ENCODE measurements around the gene SYK. TPM values are rescaled to one million over a fixed set of nuclear protein-coding genes. Genes with fewer than 3 reads are reported as not detected.

The SYK gene
- polyA plus RNA-seq, 3 donors = 51.1 to 186 (median 177) TPM

- no peaks in the 10 kb centered on the region for H3K27me3 ChIP-seq (ENCODE audit: control insufficient read depth in 2 of 2, insufficient read depth in 2 of 2, low read length in 2 of 2)
- H3K4me1 ChIP-seq (ENCODE audit: control insufficient read depth in 1 of 2, insufficient read depth in 2 of 2, low read length in 2 of 2) = peaks cover 57 to 87% of the 10 kb centered on the region in 2 donors
- 85% methylated on average over 3 of the region's 4 CpGs for WGBS (ENCODE audit: insufficient coverage)
- peaks cover 100% of the 10 kb centered on the region for H4K20me1 ChIP-seq (ENCODE audit: insufficient read depth, low read length)
- H3K36me3 ChIP-seq (replicated peaks in 1 of 2; ENCODE audit: control insufficient read depth in 1 of 2, insufficient read depth in 2 of 2, low read length in 2 of 2) = peaks cover 18 to 62% of the 10 kb centered on the region in 2 donors
- Mint-ChIP-seq H3K9me3 (peaks cover 8 to 11% (median 10%) of the 10 kb centered on the region in 7 donors), H3K4me1 (peaks cover 76% of the 10 kb centered on the region), H3K36me3 (peaks cover 54 to 67% of the 10 kb centered on the region in 2 donors), H3K27ac (peak overlapping the region; percentile 85 to 98 (median 94)), H3K27me3 (ENCODE audit: low read depth in 3 of 3) (no peaks in the 10 kb centered on the region), H3K4me3 (peak overlapping the region; percentile 72 to 80)
- H3K27ac ChIP-seq (ENCODE audit: low read depth in 1 of 2, low read length in 2 of 2) = peak overlapping the region; percentile 84 to 85
- no peak overlapping the region for H3K9ac ChIP-seq (ENCODE audit: insufficient read depth, low read length, poor library complexity, severe bottlenecking)
- intact Hi-C loops (cut with micrococcal nuclease) = no loop called here
- DNase-seq = no peak
- no peak overlapping the region for H2AFZ ChIP-seq (ENCODE audit: insufficient read depth, low read depth, low read length, poor library complexity, severe bottlenecking)
- H3K79me2 ChIP-seq (ENCODE audit: insufficient read depth, low read length) = peaks cover 100% of the 10 kb centered on the region
- peak overlapping the region in 1 of 3 experiments; percentile 48 for H3K4me3 ChIP-seq (replicated peaks in 1 of 3; ENCODE audit: low read depth in 2 of 3, low read length in 3 of 3)
- H3K9me3 ChIP-seq (replicated peaks in 1 of 2; ENCODE audit: control insufficient read depth in 1 of 2, insufficient read depth in 1 of 2, low read length in 2 of 2) = no peaks in the 10 kb centered on the region
- peak overlapping the region; percentile 63 for H3K4me2 ChIP-seq (replicated peaks; ENCODE audit: extremely low read depth, low read length, poor library complexity, severe bottlenecking)
- no peak for TF ChIP-seq CTCF (IDR thresholded peaks at IDR 0.05)
These were observed 14.3 kb downstream of the SYK start for GRCh38 chr9:90815944-90816357.

- intact Hi-C loops (cut with micrococcal nuclease) = no loop called here
- H4K20me1 ChIP-seq (ENCODE audit: insufficient read depth, low read length) = peaks cover 100% of the 10 kb centered on the region
- Mint-ChIP-seq H3K36me3 (peaks cover 61 to 69% of the 10 kb centered on the region in 2 donors), H3K9me3 (peaks cover 8 to 11% (median 10%) of the 10 kb centered on the region in 7 donors), H3K4me3 (no peak overlapping the region), H3K27ac (peak overlapping the region in 5 of 7 donors; percentile 70 to 97 (median 90)), H3K27me3 (ENCODE audit: low read depth in 3 of 3) (no peaks in the 10 kb centered on the region), H3K4me1 (peaks cover 81% of the 10 kb centered on the region)
- no peak for TF ChIP-seq CTCF (IDR thresholded peaks at IDR 0.05)
- no peak overlapping the region for H3K4me2 ChIP-seq (replicated peaks; ENCODE audit: extremely low read depth, low read length, poor library complexity, severe bottlenecking)
- H3K27ac ChIP-seq (ENCODE audit: low read depth in 1 of 2, low read length in 2 of 2) = peak overlapping the region in 1 of 2 donors; percentile 84
- H3K4me1 ChIP-seq (ENCODE audit: control insufficient read depth in 1 of 2, insufficient read depth in 2 of 2, low read length in 2 of 2) = peaks cover 61 to 87% of the 10 kb centered on the region in 2 donors
- no peaks in the 10 kb centered on the region for H3K27me3 ChIP-seq (ENCODE audit: control insufficient read depth in 2 of 2, insufficient read depth in 2 of 2, low read length in 2 of 2)
- no peak for DNase-seq
- H3K9me3 ChIP-seq (replicated peaks in 1 of 2; ENCODE audit: control insufficient read depth in 1 of 2, insufficient read depth in 1 of 2, low read length in 2 of 2) = no peaks in the 10 kb centered on the region
- peak overlapping the region in 1 of 3 experiments; percentile 48 for H3K4me3 ChIP-seq (replicated peaks in 1 of 3; ENCODE audit: low read depth in 2 of 3, low read length in 3 of 3)
- no CpG with 5 or more reads among the region's 2 CpGs for WGBS (ENCODE audit: insufficient coverage)
- no peak overlapping the region for H2AFZ ChIP-seq (ENCODE audit: insufficient read depth, low read depth, low read length, poor library complexity, severe bottlenecking)
- H3K36me3 ChIP-seq (replicated peaks in 1 of 2; ENCODE audit: control insufficient read depth in 1 of 2, insufficient read depth in 2 of 2, low read length in 2 of 2) = peaks cover 18 to 70% of the 10 kb centered on the region in 2 donors
- H3K79me2 ChIP-seq (ENCODE audit: insufficient read depth, low read length) = peaks cover 100% of the 10 kb centered on the region
- no peak overlapping the region for H3K9ac ChIP-seq (ENCODE audit: insufficient read depth, low read length, poor library complexity, severe bottlenecking)
These were observed 15.1 kb downstream of the SYK start for GRCh38 chr9:90816690-90817089.

Measured in CD14-positive monocyte (primary cell).